Measurements from ENCODE around the gene PIGK.
"Not testable (repeated sequence)": the region's sequence is repeated elsewhere in the genome, so short reads cannot be mapped to it uniquely, and the experiment has no call there.

PIGK gene

DNA sequence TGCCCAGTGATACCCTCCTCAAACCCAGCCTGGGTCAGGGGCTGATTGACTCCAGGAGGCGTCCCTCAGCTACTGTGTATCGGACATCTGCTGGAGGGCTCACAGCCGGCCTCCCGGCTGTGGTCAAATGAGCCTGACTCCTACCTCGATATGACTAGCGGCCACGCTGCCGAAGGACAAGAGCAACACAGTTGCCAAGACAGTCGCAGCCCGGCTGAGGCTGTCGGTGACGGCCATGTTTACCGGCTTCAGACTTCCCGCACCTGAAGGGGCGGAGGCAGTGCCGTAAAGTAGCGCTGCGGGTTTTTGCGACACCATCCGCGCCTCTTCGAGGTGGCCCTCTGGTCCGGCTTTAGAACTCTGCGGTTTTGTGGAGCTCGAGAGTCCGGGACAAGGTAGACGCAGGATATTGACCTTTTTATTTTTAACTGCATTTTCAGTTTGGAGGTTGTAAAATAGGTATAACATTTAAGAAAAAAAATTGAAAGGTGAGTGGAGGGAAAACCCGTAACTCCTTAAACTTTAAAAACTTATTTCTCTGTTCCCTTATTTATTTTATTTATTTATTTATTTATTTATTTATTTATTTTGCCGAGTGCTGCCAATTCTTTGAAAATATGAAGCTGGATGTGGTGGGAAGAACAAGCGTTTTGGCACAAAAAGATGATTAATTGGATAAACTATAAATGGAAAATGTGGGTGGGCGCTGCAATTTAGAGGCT, at the start of gene PIGK:
TSS of gene PIGK (minus strand) at position 265 of the 722 bp plus-strand sequence. CDS start at position 237, 28 bp downstream.
- DNase-seq (ENCODE audit: low read depth), result peak; percentile 77

DNA sequence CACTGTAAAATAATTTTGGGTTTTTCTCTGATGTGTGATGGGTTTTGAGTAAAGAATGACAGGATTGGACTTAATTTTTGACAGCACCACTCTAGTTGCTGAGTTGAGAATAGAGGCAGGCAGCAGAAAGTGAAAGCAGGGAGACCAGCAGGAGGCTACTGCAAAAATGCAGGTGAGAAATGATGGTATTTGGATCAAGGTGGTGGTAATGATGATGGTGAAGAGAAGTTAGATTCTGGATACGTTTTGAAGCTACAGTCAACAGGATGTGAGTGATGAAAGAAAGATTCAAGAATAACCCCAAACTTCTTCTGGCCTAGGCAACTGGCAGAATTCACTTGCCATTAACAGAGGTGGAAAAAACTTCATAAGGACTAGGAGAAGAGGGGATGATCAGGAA, 47.8 kb upstream of the PIGK start:
- DNase-seq (ENCODE audit: low read depth), result no peak

DNA sequence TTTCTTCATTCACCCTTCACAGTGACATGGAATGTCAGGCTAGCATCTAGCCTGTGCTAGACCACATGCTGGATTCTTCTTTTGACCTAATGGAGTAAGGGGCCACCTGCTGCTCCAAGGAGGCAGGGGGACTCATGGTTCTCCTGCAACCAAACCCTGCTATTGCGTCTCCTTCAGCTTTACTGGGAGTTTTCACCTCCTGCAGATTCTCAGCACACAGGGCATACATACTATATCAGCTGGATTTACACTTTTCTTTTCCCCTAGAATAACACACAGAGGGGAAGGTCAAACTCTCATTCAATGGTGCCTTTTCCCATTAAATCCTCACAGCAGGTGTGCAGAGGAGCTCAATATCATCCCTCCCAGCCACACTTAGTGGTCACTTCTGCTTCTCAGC, 46.0 kb upstream of the PIGK start:
- no peak for DNase-seq (ENCODE audit: low read depth)

DNA sequence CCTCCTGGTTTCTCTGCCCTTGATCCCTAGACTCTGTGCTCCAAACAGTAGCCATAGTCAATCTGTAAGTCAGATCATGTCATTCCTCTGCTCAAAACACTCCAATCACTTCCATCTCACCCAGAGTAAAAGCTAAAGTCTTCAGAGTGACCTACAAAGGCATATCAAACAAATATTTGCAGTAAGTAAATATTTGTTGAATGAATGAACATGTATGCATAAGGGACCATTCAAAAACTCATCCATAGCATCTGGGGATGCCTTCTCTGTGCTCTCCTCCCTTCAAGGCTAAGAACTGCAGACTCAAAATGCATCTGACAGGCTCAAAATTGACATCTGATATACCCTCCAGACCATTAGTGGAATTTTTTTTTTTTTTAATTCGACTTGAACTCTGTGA, 44.5 kb upstream of the PIGK start:
- DNase-seq (ENCODE audit: low read depth), result no peak

DNA sequence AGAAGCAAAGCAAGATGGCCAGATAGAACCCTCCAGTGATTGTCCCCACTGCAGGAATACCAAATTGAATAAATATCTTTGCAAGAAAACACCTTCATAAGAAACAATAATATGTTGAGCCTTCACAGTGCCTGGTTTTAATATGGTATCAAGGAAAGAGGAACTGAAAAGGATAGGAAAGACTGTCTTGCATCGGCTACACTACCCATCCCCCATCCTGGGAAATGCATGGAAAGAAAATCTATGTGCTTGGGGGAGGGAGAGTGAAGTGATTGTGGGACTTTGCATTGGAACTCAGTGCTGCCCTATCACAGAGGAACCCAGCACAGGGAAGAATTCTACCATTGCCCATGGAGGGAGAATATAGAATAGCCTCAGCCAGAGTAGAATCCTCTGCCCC, 34.0 kb upstream of the PIGK start:
- DNase-seq (ENCODE audit: low read depth), result no peak

DNA sequence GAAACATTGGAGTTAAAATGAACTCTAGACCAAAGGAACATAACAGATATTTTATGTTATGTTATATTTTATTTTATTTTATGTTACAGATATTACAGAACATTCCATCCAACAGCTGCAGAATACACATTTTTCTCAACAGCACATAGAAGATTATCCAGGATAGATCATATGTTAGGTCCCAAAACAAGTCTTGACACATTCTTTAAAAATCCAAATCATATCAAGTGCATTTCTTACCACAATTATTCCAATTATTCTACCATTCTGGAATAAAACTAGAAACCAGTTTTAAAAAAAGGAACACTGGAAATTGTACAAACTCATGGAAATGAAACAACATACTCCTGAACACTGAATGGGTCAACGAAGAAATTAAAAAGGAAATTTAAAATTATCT, 30.9 kb upstream of the PIGK start:
- DNase-seq (ENCODE audit: low read depth), result no peak

DNA sequence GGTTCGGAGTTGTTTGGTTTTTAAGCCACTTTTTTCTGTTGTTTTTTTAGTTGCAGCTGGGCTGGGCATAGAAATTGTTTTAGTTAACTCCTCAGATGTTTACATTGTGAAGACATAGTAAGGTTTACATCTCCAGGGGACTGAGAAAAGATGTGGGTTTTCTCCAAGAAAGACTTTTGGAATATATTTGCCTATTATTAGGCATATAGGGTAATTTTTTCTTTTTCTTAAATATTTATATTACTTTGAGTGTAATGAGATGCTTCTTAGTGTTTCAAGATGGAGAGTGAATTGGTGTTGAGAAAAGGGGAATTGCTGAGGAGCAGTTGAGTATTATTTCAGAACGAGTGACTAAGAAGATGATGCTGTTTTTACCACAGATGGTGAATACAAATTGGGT, 26.6 kb upstream of the PIGK start:
- no peak for DNase-seq (ENCODE audit: low read depth)

DNA sequence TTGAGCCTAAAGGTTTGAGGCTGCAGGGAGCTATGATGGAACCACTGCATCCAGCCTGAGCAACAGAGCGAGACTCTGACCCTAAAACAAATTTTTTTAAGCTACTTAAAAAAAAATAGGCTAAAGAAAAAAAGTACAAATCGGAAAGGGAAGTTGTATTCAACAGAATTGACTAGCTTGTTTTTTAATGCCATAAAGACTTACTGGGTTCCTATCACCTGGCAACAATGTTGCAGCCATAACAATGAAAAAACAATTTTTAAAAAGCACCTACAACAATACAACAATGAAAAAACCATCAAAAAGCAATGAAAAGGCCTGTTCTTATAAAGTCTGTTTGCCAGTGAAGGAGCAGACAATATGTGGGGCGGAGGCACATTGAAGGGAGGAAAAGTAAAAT, 20.1 kb upstream of the PIGK start:
- DNase-seq (ENCODE audit: low read depth), result no peak

DNA sequence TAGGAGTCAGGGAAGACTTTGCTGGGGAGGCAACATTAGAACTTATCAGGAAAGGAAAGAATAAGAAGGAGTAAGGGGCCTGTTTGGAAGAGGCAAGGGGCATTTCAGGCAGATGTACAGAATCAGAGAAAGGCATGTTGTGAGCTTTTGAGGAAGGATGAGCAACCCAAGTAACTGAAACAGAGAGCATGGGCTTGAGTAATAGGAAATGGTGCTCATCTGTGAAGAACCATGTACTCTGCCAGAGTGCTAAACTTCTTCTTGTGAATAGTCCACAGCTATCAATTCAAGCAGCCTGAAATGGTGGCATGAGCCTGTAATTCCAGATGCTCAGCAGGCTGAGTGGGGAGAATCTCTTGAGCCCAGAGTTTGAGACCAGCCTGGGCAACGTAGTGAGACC, 19.2 kb upstream of the PIGK start:
- DNase-seq (ENCODE audit: low read depth), result no peak

DNA sequence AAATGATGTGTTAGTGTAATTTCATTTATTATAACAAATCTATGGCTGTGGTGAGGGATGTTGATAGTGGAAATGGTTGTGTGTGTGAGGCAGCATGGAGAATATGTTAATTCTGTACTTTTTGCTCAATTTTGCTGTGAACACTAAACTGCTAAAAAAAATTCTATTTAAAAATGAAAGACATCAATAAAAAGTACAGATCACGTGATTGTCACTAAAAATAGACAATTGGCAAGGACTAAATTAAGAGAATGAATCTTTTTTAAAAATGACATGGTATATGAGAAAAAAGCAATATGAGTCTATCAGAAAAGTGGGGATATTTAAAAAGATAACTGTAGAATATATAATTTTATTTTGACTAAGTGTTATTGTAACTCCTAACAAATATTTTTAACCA, 15.7 kb upstream of the PIGK start:
- DNase-seq (ENCODE audit: low read depth), result no peak

DNA sequence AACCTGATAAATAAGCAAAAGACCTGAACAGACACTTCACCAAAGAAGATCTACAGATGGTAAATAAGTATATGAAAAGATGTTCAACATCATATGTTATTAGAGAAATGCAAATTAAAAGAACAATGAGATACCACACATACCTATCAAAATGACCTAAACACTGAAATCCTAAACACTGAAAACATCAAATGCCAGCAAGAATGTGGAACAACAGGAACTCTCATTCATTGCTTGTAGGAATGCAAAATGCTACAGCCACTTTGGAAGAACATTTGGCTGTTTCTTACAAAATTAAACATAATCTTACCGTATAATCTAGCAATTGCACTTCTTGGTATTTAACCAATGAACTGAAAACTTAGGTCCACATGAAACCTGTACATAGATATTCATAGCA, 14.9 kb upstream of the PIGK start:
- no peak for DNase-seq (ENCODE audit: low read depth)

DNA sequence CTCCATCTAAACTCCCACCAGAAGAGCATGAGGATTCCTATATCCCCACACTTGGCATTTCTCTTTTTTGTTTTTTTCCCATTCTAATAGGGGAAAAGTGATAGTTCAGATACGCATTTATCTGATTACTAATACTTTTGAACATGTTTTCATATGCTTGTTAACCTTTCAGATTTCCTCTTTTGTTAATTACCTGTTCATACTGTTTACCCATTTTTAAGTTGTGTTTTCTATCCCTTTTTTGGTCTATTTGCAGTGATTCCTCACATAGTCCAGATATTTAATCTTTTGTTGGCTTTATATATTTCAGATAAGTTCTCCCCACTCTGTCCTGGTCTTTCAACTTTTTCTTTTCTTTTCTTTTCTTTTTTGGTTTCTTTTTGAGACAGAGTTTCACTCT, 13.6 kb upstream of the PIGK start:
- DNase-seq (ENCODE audit: low read depth), result no peak

DNA sequence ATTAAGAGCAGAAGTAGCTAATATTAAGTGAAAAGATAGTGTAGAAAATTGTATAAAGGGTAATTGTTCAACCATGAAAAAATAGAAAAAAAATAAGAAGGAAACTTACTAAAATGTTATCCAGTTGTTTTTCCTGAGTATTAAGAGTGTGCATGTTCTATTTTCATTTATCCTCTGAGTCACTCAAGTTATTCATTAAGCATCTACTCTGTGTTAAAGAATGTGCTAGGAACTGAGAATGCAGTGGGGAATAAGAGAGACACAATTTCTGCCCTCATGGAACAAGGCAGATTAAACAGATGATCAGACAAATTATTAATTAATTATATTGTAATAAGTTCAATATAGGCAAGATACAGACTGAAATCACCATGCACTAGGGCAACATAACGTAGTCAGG, 10.8 kb upstream of the PIGK start:
- no peak for DNase-seq (ENCODE audit: low read depth)

DNA sequence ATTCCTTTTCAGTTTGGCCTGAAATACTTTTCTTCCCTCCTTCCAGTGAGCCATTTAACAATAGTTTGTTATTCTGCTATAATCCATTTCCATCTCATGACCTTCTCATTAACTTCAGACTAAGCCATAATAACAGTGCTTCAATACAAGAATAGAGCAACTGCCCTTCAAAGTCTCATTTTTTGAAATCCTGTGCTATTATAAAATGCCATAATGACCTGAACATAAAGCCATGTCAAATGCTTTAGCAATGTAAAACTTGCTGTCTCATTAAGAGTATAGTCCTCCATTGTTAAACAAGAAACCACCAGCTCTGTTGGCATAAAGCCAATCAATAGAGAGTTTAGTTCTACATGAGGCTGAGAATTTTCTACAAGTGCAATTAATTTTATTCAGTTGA, 9.6 kb upstream of the PIGK start:
- DNase-seq (ENCODE audit: low read depth), result no peak

DNA sequence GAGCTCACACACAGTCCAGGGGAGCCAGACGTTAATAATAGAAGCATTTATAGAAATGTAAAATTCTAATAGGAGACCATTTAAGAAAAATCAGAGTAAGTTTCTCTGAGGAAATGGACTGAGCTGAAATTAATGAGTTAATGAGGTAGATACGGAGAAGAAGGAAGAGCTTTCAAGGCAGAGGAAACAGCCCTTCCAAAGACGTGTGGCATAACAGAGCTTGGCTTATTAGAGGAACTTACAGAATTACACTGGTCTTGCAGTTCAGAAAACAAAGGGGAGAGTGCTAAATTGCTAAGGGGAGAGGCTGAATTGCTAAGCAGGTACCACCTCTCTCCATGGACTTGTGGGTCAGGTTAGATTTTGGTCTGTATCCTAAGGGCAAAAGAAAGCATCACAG, 8.2 kb upstream of the PIGK start:
- DNase-seq (ENCODE audit: low read depth), result no peak

DNA sequence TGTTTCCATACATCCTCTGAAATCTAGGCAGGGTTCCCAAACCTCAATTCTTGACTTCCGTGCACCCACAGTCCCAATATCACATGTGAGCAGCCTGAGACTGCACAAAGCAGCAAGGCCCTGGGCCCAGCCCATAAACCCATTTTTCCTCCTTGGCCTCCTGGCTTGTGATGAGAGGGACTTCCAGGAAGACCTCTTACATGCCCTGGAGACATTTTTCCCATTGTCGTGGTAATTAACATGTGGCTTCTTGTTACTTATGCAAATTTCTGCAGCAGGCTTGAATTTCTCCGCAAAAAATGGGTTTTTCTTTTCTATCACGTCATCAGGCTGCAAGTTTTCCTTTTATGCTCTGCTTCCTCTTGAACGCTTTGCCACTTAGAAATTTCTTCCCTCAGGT, 3.3 kb upstream of the PIGK start:
- DNase-seq (ENCODE audit: low read depth), result no peak

DNA sequence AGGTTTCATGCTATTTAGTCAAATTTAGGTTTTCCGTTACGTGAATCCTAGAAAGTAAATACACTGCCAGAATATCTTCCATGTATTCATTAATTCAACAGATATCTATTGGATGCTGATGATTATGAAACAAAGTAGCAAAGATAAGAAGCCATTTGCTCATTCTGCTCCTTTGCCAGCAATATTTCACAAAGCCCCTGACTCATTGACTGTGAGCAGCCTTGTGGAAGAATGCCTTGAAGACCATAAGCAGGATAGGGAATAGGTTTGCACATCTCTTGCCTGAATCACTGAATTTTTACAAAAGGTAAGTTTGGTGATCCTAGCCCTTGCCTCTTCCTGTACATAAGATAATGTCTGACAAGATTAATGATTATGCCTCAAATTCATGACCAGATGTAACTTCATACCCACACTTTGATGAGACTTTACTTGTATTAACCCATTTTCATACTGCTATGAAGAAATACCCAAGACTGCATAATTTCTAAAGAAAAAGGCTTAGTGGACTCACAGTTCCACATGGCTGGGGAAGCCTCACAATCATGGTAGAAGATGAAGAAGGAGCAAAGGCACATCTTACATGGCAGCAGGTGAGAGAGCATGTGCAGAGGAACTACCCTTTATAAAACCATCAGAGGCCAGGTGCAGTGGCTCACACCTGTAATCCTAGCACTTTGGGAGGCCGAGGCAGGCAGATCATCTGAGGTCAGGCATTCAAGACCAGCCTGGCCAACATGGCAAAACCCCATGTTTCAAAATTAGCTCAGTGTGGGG, 1.6 kb upstream of the PIGK start:
- DNase-seq (ENCODE audit: low read depth), result no peak

DNA sequence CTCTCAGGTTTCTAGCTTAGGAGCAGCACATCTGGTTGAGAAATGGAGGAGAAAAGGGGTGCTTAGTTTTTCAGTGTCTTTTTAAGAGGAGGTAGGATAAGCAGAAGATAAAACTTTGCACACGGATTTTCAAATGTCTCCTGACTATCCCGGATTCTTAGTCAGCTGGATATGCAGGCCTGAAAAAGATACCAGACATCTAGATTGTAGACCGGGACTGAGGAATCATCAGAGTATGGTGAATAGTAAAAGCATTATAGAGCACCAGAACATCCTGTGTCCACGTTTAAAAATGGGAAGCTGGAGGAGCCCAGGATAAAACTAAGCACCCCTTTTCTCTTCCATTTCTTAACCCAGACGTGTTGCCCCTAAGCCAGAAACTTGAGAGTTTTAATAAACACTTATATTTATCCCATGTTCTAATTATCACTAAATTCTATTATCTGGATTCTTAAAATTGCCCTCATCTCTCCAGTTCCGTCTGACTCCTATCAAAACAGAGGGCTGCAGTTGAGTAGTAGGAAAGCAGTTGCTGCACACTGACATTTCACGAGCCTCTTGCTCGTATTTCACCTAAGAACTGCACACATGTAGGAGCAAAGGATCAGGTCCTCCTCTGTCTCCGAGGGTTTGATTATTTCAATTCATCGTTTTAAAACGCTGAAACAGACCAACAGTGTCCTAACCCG, 609 bp downstream of the PIGK start:
- no peak for DNase-seq (ENCODE audit: low read depth)

DNA sequence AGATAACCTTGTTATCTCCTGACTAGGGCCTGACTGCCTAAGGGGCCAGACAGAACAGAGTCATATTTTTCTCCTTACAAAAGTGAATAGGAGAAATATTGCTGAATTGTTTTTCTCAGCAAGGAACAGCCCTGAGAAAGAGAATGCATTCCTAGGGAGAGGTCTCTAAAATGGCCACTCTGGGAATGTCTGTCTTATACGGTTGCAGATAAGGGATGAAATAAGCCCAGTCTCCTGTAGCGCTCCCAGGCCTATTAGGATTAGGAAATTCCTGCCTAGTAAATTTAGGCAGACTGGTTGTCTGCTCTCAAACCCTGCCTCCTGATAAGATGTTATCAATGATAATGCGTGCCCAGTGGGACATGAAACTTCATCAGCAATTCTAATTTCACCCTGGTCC, 15.2 kb downstream of the PIGK start:
- DNase-seq (ENCODE audit: low read depth), result not testable (repeated sequence)

DNA sequence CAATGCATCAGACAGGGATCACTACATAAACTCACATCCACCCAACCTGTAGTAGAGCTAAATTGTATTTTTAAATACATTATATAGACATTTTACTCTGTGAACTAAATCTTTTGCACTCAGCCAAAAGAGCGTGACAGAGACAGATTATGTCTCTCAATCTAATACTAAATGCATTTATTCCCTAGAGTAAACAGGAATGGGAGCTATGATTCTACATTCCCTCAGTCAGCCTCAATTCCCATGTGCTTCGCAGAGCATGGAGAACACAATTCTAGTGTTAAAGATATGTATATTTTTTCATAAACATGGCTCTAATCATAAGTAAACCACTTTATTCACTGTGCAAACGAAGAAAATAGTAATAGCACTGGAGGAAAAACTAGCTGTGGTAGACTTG, 16.5 kb downstream of the PIGK start:
- no peak for DNase-seq (ENCODE audit: low read depth)

DNA sequence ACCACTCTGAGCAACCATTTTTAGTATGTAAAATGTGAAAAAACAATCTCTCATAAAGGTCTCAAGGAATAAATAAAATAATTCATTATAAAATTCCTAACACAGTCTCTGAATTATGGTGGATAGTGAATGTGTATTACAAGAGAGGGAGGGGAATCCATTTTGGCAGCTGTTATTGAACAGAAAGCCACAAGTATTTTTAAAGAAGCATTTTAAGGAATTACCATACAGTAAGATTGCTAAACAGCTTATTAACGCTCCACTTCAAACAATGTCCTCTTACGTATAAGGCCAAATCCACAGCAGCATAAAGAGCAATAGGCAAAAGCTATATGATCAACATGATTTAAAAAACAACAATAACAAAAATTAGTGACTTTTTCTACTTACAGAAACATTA, 18.4 kb downstream of the PIGK start:
- DNase-seq (ENCODE audit: low read depth), result no peak

DNA sequence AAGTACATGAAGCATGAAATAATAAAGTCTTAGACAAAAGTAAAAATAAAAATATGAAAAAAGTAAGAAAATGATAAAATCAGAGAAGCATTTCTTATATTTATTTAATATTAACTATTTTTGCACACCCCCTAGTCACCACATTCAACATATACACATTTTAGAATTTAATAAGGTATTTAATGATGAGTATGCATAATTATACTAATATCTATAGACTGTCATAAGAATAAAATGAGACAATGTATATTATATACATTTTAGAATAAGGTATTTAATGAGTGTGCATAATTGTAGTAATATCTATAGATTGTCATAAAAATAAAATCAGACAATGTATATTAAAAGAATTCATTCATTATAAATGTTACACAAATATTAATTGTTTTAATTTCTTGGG, 18.9 kb downstream of the PIGK start:
- no peak for DNase-seq (ENCODE audit: low read depth)

DNA sequence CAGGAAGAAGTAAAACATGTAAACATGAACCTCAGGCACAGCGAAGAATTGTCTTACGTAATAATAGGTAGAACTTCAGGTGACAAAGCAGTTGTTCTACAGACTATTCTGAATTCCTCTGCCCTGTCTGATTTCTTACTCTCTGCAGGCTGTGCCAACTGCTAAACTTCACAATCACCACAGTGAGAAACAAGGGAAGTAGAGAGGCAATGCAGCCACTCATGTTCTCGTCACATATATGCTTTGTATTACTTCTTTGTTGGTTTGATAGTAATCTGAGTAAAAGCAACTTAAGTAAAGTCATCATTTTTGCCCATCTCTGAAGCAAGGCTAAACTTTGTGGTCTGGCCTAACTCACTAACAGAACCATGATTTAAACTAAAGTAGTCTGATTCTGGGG, 21.9 kb downstream of the PIGK start:
- DNase-seq (ENCODE audit: low read depth), result no peak
